ENCODE measurements around the gene CDK16. TPM values are rescaled to one million over a fixed set of nuclear protein-coding genes. Genes with fewer than 3 reads are reported as not detected.

CDK16 gene
- total RNA-seq, 6 experiments from 2014 or later = 106 to 128 (median 114) TPM

DNA sequence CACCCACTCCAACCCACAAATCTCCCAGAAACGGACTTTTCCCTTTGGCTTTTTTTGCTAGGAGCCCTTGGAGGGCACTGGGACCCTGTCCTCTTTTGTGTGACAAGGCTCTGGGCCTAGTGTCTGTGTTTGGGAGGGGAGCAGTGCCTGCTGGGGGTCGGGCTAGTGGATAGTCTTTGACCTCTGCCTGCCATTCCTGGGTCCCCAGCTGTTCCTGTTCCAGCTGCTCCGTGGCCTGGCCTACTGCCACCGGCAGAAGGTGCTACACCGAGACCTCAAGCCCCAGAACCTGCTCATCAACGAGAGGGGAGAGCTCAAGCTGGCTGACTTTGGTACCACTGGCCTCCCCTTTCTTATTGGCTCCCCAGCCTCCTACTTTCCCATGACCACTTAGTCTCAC lies 7.6 kb downstream of the CDK16 start:
- peaks cover 1% of the 10 kb centered on the region for H3K4me1 Mint-ChIP-seq (ENCODE audit: low read depth)
- no peak for DNase-seq
- peaks cover 3% of the 10 kb centered on the region; the same call in 1 of the 2 replicates for H3K27me3 Mint-ChIP-seq (ENCODE audit: insufficient read depth)
- no peak overlapping the region for H3K4me3 Mint-ChIP-seq
- peaks cover 5% of the 10 kb centered on the region for H3K36me3 Mint-ChIP-seq (ENCODE audit: low read depth)
- TF ChIP-seq, protein P1, sequence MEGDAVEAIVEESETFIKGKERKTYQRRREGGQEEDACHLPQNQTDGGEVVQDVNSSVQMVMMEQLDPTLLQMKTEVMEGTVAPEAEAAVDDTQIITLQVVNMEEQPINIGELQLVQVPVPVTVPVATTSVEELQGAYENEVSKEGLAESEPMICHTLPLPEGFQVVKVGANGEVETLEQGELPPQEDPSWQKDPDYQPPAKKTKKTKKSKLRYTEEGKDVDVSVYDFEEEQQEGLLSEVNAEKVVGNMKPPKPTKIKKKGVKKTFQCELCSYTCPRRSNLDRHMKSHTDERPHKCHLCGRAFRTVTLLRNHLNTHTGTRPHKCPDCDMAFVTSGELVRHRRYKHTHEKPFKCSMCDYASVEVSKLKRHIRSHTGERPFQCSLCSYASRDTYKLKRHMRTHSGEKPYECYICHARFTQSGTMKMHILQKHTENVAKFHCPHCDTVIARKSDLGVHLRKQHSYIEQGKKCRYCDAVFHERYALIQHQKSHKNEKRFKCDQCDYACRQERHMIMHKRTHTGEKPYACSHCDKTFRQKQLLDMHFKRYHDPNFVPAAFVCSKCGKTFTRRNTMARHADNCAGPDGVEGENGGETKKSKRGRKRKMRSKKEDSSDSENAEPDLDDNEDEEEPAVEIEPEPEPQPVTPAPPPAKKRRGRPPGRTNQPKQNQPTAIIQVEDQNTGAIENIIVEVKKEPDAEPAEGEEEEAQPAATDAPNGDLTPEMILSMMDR (IDR thresholded peaks at IDR 0.05) = no peak
- H3K27ac Mint-ChIP-seq = no peak overlapping the region
- no peaks in the 10 kb centered on the region for H3K9me3 Mint-ChIP-seq

DNA sequence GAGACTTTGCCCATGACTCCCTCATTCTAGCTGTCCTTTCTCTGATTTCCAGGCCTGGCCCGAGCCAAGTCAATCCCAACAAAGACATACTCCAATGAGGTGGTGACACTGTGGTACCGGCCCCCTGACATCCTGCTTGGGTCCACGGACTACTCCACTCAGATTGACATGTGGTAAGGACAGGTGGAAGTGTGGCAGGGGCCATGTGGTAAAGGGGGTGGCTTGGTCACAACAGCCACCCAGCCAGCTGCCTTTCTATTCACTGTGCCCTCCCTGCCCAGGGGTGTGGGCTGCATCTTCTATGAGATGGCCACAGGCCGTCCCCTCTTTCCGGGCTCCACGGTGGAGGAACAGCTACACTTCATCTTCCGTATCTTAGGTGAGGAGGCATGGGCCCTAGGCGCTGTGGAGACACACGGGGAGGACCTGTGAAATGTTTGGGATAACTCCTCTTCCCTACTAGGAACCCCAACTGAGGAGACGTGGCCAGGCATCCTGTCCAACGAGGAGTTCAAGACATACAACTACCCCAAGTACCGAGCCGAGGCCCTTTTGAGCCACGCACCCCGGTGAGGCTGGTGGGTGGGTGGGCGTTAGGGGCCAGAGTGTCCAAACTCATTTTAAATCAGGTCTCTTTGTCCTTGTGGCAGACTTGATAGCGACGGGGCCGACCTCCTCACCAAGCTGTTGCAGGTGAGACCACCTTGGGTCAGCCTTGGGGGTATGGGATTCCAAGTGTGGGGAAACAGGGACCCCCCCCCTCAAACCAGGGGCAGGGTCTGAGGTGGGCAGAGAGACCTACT lies 8.3 kb downstream of the CDK16 start:
- no peak overlapping the region for H3K27ac Mint-ChIP-seq
- H3K9me3 Mint-ChIP-seq = no peaks in the 10 kb centered on the region
- no peak for DNase-seq
- H3K36me3 Mint-ChIP-seq (ENCODE audit: low read depth) = peaks cover 5% of the 10 kb centered on the region
- TF ChIP-seq, protein P1 (IDR thresholded peaks at IDR 0.05) = no peak
- H3K27me3 Mint-ChIP-seq (ENCODE audit: insufficient read depth) = peaks cover 3% of the 10 kb centered on the region; the same call in 1 of the 2 replicates
- H3K4me3 Mint-ChIP-seq = no peak overlapping the region
- no peaks in the 10 kb centered on the region for H3K4me1 Mint-ChIP-seq (ENCODE audit: low read depth)

DNA sequence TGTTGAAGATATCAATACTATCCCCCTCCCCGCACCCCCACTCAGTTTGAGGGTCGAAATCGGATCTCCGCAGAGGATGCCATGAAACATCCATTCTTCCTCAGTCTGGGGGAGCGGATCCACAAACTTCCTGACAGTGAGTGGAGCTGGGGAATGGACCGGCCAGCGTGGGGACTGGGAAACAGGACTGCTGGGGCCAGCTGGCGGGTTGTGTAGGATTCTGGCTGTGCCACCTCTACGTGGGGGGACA lies 8.8 kb downstream of the CDK16 start:
- TF ChIP-seq, protein P1 (IDR thresholded peaks at IDR 0.05) = no peak
- H3K4me3 Mint-ChIP-seq = no peak overlapping the region
- DNase-seq = no peak
- H3K27ac Mint-ChIP-seq = no peak overlapping the region
- peaks cover 5% of the 10 kb centered on the region for H3K36me3 Mint-ChIP-seq (ENCODE audit: low read depth)
- H3K27me3 Mint-ChIP-seq (ENCODE audit: insufficient read depth) = peaks cover 3% of the 10 kb centered on the region; the same call in 1 of the 2 replicates
- H3K9me3 Mint-ChIP-seq = no peaks in the 10 kb centered on the region
- no peaks in the 10 kb centered on the region for H3K4me1 Mint-ChIP-seq (ENCODE audit: low read depth)

DNA sequence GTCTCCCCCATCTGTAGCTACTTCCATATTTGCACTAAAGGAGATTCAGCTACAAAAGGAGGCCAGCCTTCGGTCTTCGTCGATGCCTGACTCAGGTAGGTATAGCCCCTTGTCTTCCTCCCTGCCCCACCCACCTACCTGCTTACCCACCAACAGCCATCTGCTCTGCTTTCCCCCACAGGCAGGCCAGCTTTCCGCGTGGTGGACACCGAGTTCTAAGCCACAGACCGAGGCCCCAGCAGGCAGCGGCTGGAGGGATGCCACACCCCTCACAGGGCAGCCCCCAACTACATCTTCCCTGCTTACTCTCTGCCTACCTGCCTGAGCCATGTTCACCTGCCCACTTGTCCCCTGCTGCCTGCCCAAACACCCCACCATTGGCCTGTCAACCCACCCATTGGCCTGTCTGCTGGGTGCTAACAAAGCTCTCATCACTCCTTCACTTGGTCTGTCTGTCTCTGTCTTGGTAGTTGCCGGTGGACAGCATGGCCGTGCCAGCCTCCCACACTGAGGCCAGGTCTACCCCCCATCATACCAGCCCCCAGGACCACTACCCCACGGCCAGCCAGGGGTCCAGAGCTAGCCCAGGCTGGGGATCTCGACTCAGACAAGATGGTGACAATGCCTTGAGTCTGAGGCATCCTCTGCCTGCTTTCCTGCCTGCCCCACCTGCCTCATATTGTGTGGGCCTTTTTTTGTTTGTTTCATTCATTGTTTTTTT lies 10.2 kb downstream of the CDK16 start:
- TF ChIP-seq, protein P1 (IDR thresholded peaks at IDR 0.05) = no peak
- peaks cover 5% of the 10 kb centered on the region for H3K36me3 Mint-ChIP-seq (ENCODE audit: low read depth)
- no peak for DNase-seq

DNA sequence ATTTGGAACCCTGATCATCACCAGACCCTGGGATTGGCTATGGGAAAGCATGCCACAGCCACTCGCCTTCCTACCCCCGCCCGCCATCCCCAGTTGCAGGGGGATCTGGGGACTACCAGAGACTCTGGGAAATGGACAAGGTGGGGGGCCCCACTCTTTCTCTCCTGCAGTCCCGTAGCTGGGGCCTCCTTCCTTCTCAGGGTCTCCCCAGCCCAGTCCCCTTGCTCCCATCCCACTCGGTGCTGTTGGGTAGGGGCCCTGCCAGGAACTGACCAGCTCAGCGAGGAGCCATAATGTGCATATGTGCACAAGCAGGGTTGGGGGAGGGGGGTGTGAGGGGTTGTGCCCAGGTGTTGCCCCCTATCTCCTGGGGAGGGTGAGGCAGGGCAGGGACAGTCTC lies 10.9 kb downstream of the CDK16 start:
- no peaks in the 10 kb centered on the region for H3K4me1 Mint-ChIP-seq (ENCODE audit: low read depth)
- no peak overlapping the region for H3K4me3 Mint-ChIP-seq
- H3K9me3 Mint-ChIP-seq = no peaks in the 10 kb centered on the region
- TF ChIP-seq, protein P1 (IDR thresholded peaks at IDR 0.05) = no peak
- H3K27ac Mint-ChIP-seq = no peak overlapping the region
- no peak for DNase-seq
- H3K27me3 Mint-ChIP-seq (ENCODE audit: insufficient read depth) = peaks cover 6% of the 10 kb centered on the region; the same call in 1 of the 2 replicates
- peaks cover 5% of the 10 kb centered on the region for H3K36me3 Mint-ChIP-seq (ENCODE audit: low read depth)

More for the DNA sequence above, 10.2 kb downstream of the CDK16 start:
- no peaks in the 10 kb centered on the region for H3K4me1 Mint-ChIP-seq (ENCODE audit: low read depth)
- peaks cover 6% of the 10 kb centered on the region; the same call in 1 of the 2 replicates for H3K27me3 Mint-ChIP-seq (ENCODE audit: insufficient read depth)
- H3K9me3 Mint-ChIP-seq = no peaks in the 10 kb centered on the region
- no peak overlapping the region for H3K27ac Mint-ChIP-seq
- no peak overlapping the region for H3K4me3 Mint-ChIP-seq
